GM18873 (cell line): ENCODE results near the gene ADH6.
"Not testable (repeated sequence)": the region's sequence is repeated elsewhere in the genome, so short reads cannot be mapped to it uniquely, and the experiment has no call there.

ENCODE experiments used
- ATAC-seq: cut with Tn5 transposase; IDR thresholded peaks from one replicate; pipeline ENCODE4 v1.9.1; 2021; ENCODE audit warnings: mild to moderate bottlenecking, moderate library complexity, moderate number of reproducible peaks; ENCODE audit not compliant: unreplicated experiment, low FRiP score

Gene ADH6

GRCh38 chr4:99219072-99219471 lies at the start of gene ADH6:
ADH6 (minus strand) TSS chr4:99219246; CDS start chr4:99219152, 94 bp downstream.
- ATAC-seq, result no peak

- ATAC-seq, result no peak
Measured at GRCh38 chr4:99264927-99265326, 45.9 kb upstream of the ADH6 start.

DNA sequence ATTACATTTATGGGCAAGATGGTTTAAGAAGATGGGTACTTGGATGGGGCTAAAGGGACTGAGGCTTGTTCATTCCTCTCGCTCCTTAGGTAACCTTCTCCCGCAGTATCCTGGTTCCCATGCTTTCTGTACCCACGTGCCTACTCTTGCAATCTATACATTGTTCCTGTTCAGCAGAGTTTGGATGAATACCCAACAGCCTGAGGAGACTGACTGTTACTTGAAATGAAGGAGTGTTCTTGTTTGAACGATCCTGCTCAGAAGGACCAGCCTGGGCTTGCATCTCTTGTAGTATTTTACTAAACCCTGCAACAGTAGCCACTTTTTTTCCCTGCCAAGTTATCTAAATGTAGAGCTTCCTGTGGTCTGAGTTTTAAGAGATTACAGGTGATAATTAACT lies 33.7 kb upstream of the ADH6 start:
- no peak for ATAC-seq

DNA sequence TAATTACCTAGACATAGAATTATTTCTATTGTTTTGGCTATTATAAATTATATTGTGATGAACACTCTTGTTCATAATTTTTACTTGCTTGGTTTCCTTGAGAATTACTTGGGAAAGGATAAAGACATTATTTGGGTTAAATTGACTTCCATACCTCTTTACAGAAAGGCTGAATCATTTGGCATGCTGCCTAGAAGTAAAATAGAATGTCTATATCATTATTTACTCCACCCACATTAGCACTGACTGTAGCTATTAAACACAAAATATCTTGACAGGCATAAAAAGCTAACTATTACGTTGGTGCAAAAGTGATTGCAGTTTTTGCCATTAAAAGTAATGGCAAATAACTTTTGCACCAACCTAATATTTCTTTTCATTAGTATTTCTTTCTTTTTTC lies 29.7 kb upstream of the ADH6 start:
- ATAC-seq, result no peak

GRCh38 chr4:99235955-99236354 lies 16.9 kb upstream of the ADH6 start:
- ATAC-seq, result no peak

DNA sequence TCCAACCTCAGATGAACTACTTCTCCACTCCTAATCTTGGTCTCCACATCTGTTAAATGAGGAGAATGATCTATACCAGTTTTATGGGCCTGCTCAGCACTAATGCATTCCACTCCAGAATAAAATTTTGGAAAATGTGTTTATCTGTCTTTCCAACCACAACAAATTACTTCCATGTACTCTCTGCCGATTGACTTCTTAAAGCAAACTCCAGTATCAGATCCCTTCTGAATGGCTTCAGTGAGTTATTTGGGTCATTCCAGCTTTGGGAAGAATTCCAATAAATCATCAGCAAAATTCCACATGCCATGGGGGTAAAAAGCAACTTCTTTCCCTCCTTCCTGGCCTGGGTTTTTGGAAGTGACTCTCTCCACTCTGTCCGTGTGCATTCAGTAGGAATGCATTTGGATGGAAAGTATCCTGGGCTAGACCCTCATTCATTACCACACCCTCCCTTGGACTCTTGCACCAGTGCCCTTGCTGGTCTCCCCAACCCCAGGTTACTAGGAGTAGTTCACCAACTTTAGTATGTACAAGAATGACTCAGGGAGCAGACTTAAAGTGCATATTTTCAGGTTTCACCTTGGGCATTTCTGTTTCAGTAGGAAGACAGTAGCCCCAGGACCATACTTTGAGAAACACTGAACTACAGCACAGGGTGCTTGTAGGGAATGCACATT lies 15.4 kb upstream of the ADH6 start:
- ATAC-seq, result no peak

DNA sequence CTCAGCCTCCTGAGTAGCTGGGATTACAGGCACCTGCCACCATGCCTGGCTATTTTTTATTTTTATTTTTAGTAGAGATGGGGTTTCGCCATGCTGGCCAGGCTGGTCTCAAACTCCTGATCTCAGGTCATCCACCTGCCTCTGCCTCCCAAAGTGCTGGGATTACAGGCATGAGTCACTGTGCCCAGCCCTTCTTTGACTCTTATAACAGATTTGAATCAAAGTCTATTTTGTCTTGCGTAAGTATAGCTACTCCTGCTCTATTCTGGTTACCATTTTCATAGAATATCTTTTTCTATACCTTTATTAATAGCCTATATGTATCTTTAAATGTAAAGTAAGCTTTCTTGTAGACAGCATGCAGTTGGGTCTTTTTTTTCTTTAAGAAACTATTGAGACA lies 14.4 kb upstream of the ADH6 start:
- ATAC-seq, result not testable (repeated sequence)

- not testable (repeated sequence) for ATAC-seq
Measured at GRCh38 chr4:99228706-99229105, 9.7 kb upstream of the ADH6 start.

- ATAC-seq, result not testable (repeated sequence)
Measured at GRCh38 chr4:99227646-99228045, 8.6 kb upstream of the ADH6 start.

- ATAC-seq, result no peak
Measured at GRCh38 chr4:99221980-99222379, 2.9 kb upstream of the ADH6 start.

DNA sequence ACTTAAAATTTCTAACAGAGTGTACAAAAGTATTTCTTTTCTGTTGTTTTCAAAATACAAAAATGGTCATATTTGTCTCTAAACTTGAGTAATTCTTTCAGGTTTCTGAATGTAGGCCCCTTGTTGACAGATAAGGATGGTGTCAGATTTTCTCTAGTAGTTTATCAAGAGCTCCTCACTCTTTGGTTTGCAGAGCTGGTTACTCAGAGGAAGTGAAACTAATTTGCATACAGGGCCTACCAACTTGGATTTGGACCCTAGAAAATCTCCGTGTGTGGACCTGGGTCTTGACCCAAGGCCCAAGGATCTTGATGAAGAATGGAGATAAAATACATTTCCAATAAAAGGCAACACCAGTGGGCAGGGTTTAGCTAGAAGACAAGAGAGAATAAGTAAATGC lies 433 bp upstream of the ADH6 start:
- ATAC-seq, result peak; percentile 53

DNA sequence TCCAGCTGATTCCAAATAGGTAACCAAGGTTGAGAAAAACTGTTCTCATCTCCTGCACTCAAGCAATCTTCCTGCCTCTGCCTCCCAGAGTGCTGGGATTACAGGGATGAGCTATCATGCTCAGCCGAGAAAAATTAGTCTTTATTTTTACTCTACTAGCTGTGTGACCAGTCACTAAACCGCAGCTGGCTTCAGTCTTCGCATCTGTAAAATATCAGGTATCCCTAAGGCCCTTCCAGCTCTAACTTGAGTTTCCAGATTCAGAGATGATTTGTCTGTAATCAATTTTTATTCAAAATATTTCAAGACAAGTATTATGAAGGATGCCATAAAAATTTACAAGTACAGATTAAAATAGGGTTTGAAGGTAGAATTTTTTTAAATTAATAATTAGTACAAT lies 3.5 kb downstream of the ADH6 start:
- no peak for ATAC-seq

DNA sequence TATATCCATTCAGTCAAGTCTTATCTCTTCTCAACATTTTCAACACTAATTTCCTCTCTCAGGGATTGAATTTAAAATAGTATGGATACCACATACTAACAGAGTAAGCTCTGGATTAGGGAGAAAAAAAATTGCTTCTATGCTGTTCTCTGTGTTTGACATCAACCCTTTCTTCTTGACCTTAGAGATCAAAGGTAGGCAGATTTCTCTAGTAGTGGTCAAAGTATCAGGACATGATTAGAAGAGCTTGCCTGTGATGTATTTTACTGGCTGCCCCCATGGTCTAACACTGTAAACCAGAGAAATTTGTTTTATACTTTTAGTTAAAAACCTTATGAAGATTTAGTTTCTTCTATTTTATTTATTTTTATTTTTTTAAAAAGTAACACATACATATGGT lies 8.3 kb downstream of the ADH6 start:
- no peak for ATAC-seq

DNA sequence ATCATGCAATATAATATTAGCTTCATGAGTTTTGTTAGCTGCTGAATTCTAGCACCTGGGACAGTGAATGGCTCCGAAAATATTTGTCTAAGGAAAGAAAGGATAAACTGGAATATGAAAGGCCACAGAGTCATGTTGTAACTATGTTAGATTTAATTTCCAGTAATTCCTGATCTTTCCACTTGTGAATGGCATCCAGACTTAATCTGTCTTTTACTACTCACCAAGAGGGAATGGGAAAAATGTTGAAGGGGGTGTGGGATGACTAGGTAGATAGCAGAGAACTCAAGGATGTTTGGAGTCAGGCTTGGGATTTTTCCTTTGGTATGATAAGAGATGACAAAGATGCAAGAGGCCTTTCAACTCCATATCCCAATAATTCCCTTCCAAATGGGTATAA lies 9.4 kb downstream of the ADH6 start:
- no peak for ATAC-seq

DNA sequence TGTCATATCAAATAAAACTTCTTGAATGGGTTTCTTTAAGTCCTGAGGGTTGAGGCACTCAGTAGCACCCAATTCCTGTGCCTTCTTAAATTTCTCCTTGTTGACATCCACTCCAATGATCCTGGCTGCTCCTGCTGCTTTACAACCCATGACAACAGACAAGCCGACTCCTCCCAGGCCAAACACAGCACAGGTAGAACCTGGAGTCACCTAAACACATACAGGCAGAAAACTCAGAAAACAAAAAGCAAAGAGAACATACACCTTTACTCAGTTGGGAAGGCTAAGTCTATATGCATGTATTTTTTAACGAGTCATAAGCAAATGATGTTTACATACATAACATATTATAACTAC lies 10.3 kb downstream of the ADH6 start:
- no peak for ATAC-seq

- no peak for ATAC-seq
Measured at GRCh38 chr4:99207911-99208718, 10.9 kb downstream of the ADH6 start.

DNA sequence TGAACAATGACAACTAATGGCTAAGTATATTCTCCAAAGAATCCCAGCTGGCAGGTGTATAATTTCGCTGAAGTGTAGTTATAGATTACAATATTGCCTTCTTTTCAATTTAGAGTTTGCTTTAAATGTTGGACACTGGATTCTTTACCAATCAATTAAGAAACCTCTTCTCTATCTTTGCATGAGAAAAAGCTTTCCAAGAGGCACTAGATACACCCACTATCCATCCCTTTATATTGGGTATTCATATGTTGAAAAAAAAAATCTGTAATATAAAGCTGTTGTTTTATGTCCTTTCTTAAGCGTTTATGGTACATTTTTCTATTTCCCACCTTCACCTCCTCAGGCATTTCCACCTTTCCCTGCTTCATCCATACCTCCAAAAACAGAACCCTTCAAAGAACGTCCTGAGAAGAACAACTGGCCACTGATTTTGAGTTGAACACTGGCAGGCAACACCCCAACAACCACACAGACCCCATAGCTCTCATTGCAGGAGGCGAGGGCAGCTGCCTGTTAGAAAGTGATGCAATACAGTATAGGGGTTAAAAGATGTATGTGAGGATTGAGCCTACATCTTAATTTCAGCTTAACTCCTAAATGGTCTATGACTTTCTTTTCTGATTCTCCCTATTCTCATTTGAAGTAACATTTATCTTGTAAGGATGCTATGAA lies 11.8 kb downstream of the ADH6 start:
- no peak for ATAC-seq

DNA sequence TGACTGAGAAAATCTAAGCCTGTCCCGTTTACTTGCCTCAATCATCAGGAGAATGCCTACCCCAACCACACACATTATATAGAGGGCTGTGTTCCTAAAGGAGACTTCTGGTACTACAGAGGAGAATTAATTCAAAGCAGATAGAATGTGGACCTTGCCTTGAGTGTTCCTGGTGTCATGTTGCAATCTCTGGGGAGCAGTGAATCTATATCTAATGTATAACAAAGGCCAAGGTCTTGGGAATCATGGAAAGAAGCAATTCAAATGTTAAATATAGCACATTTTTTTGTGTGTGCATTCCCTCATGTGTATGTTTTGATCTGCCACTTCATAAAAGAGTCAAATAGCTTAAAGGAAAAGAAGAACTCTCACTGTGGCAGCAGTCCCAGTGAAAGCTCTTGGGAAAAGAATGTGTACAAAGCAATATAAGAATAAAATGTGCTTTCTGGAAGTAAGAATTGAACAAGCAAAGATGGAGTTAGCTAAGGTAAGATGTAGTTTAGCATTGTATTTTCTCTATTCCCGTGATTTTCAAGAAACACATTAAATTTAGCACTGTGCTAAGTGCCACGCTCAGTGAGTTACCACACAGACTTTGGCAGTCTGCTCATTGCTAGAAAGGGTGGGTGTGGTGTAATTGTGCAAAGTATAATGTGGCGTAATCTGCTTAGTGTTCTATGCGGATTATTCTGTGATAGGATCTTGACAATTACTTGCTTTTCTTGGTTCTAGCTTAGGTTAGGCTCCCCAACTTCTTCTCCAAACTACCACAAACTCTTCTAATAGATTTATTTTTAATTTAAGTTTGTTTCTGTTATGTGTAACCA lies 13.7 kb downstream of the ADH6 start:
- no peak for ATAC-seq

- ATAC-seq, result no peak
Measured at GRCh38 chr4:99202536-99202935, 16.5 kb downstream of the ADH6 start.

- ATAC-seq, result no peak
Measured at GRCh38 chr4:99202094-99202493, 17.0 kb downstream of the ADH6 start.

DNA sequence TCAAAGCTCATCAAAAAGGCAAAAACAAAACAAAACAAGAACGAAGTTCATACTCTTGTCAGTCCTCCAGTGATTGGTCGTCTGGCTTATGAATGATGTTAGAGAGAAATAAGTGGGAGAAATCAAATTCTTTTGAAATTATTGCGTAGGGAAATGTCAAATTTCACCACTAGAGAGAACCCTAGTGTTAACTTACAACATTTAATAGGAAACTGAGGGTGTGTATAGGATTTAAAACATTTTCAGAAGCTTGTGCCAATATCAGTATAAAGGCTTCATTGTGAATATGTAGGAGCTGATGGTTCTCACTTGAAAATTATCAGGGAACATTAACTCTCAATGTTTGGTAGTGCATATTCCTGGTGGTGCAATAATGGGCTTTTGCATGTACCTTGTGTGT lies 17.4 kb downstream of the ADH6 start:
- ATAC-seq, result no peak
